Daoy (cell line): Measurements from ENCODE around the gene HMCN2. TPM values are rescaled to one million over a fixed set of nuclear protein-coding genes. Genes with fewer than 3 reads are reported as not detected.
"Not testable (repeated sequence)": the region's sequence is repeated elsewhere in the genome, so short reads cannot be mapped to it uniquely, and the experiment has no call there.

Experiments used
- DNase-seq: peaks from one replicate; pipeline ENCODE4 v3.0.0-alpha.2; 2015; ENCODE audit warnings: low read depth
- total RNA-seq: library from RNA; depleted of rRNA; stranded (reverse); fragments of >200 nt; shearing (Covaris generic); gene quantifications from 2 replicates; pipeline ENCODE4 v1.2.3, GENCODE V29; 2014

Gene HMCN2
- total RNA-seq, 1 experiment from 2014 or later: 0.06 TPM

DNA sequence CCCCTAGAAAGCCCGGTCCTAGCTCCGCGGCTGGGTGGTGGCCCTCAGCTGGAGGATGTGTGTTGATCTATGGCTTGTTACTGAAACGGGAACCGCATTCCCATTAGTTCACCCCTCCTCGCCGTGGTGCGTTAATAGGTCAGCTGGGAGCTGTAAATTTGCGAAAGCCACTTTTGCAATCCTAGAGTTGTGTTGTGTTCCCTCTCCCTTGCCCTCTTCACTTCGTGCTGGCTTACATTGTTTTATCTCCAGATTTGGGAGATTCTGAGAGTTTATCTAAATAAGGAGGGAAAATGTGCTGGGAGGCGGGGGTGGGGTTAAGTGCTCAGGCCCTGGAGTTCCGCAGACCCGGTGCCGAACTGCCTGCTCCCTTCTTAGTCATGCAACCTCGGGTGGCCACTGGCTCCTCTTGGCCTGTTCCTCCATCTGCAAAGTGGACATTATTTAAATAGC is 62.8 kb downstream of the HMCN2 start:
- no peak for DNase-seq

GRCh38 chr9:130329061-130329460 is 63.5 kb downstream of the HMCN2 start:
- DNase-seq: no peak

GRCh38 chr9:130330202-130330862 is 64.8 kb downstream of the HMCN2 start:
- no peak for DNase-seq

DNA sequence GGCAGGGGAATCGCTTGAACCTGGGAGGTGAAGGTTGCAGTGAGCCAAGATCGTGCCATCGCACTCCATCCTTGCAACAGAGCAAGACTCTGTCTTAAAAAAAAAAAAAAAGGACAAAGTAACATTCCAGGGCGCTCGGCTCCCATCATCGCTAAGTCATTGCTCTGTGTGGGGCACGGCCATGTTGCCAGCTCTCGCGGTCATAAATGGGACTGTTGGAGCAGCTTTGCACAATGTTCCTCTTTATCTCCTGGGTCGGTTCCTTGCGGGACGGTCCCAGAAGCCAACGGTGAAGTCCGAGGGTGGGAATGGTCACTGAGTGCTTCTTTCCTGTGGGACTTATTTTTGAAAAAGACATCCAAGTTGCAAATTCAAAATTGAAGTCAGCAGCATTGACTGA is 65.5 kb downstream of the HMCN2 start:
- DNase-seq: no peak

DNA sequence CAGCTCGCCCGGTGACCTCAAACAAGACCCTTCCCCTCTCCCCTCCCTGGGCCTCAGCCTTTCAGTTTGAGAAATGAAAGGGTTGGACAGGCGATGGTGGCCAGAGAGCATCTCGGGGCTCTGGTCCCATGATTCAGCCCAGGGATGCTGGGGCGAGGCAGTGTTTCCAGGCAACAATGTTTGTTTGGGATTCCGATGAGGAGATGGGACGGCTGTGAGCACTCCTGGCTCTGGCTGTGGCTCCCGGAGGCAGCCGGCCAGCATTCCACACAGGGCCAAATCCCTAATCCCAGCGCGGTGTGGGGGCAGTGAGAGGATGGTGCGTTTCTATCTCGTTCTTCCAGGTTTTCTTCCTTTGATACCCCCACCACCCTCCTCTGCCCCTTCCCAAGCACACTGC is 66.0 kb downstream of the HMCN2 start:
- peak; percentile 78 for DNase-seq

GRCh38 chr9:130332384-130332926 is 66.9 kb downstream of the HMCN2 start:
- no peak for DNase-seq

GRCh38 chr9:130333041-130333711 is 67.6 kb downstream of the HMCN2 start:
- DNase-seq: no peak

DNA sequence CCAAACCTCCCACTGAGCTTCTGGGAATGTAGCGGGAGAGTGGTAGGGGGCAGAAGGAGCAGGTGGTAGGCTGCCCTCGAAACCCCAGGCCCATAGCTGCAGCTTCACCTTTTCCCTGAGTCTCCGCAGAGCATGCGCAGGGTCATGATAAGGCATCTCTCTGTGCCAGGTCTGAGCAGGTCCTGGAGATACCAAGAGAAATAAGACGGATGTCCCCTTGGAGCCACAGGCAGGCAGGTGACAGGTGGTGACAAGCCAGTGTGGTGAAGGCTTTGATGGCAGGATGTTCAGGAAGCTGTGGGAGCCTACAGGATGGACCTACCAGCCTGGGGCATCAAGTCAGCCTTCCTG is 68.1 kb downstream of the HMCN2 start:
- DNase-seq: no peak

DNA sequence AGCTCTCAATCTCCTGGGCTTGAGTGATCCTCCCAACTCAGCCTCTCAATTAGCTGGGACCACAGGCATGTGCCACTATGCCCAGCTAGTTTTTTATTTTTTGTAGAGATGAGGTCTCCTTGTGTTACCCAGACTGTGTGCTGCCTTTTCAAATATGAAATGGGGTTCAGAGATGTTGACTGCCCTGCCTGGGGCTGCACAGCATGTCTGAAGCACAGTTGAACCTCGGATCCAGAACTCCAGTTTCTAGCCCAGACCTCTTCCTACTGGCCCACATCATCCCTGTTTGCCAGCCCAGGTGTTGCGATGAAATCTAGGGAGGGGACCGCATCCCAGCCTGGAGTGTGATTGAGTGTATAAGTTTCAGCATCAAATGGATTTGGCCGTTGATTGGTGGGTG is 69.4 kb downstream of the HMCN2 start:
- DNase-seq: no peak

- DNase-seq: no peak
Observed at GRCh38 chr9:130336027-130336610, 70.6 kb downstream of the HMCN2 start.

DNA sequence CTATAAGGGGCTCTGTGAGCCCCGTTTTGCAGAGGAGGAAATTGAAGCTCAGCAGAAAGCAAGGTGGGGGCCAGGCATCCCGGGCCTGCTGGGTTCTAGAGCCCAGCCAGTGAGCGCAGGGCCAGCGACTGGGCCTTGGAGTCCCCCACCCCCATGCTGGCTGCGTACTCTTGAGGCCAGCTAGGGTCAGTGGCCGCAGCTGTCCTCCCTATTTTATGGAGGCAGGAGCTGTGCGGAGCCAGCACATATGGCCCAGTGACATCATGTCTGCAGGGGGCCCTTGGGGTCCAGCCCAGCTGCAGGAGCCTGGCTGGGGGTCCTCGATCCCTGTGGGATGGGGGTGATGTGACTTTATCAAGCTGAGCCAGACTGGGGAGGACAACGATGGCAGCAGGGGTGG is 71.3 kb downstream of the HMCN2 start:
- no peak for DNase-seq

DNA sequence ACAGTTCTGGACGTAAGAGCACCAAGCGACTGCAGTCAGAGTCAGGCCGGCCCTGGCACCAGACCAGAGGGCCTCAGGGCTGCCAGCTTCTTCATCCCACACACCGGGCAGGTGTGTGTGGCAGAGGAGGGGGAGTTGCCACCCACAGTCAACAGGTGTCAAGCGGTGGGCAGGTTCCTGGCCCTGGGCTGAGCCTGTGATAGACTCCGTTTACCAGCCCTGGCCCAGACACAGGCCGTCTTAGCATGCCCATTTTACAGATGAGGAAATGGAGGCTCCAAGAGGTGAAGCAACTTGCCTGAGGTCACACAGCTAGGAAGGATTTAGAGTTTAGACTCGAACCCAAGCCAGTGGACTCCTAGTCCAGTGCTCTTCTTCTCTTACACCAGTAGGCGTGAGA is 71.8 kb downstream of the HMCN2 start:
- DNase-seq: no peak

- no peak for DNase-seq
Observed at GRCh38 chr9:130337784-130338380, 72.3 kb downstream of the HMCN2 start.

DNA sequence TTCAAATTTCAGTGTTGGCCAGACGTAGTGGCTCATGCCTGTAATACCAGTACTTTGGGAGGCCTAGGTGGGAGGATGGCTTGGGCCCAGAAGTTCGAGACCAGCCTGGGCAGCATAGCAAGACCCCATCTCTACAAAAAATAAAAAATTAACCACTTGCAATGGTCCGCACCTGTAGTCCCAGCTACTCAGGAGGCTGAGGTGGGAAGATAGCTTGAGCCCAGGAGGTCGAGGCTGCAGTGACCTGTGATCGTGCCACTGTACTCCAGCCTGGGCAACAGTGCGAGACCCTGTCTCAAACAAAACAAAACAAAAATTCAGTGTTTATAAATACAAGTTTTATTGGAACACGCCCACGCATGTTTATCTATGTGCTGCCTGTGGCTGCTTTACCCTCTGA is 73.3 kb downstream of the HMCN2 start:
- DNase-seq: not testable (repeated sequence)

DNA sequence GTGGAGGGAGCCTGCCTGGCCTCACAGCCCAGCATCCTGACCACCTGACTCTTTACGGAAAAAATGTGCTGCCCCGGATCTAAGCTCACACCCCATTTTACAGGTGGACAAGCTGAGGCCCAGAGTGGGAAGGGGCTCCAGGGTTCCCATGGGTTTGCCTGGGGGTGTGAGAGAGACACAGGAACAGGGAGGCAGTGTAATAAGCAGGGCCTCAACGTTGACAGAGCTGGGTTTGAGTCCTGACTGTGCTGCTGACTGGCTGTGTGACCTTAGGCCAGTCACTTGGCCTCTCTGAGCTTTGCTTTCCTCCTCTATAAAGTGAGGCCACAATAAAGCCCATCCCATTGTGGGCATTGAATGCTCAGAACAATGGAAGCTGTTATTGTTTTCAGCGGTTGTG is 73.7 kb downstream of the HMCN2 start:
- DNase-seq: no peak

DNA sequence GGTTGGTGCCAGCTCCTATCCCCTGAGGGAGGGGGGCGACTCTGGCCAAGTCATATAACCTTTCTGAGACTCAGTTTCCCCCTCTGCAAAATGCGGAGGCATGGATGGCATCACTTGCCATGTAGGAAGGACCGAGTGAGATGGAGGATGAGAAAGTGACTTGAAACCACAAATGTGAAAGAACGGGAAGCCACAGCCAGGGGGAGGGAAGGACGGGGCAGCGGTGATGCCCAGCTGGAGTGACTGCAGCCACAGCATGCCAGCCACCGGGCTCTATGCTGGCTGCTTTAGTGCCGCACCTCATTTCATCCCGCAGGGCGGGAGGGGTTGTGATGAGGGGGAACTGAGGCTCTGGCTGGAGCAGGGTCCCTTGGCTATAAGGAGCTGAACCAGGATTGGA is 74.5 kb downstream of the HMCN2 start:
- no peak for DNase-seq

DNA sequence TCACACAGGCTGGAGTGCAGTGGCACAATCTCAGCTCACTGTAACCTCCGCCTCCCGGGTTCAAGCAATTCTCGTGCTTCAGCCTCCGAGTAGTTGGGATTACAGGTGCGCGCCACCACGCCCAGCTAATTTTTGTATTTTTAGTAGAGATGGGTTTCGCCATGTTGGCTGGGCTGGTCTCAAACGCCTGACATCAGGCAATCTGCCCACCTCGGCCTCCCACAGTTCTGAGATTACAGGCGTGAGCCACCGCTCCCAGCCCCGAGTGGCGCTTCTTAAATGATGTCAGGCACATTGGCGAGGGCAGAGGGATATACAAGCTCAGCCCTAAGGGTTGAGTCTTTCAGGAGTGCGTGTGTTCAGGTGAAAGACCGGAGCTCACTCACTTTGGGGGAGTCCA is 75.0 kb downstream of the HMCN2 start:
- DNase-seq: not testable (repeated sequence)

DNA sequence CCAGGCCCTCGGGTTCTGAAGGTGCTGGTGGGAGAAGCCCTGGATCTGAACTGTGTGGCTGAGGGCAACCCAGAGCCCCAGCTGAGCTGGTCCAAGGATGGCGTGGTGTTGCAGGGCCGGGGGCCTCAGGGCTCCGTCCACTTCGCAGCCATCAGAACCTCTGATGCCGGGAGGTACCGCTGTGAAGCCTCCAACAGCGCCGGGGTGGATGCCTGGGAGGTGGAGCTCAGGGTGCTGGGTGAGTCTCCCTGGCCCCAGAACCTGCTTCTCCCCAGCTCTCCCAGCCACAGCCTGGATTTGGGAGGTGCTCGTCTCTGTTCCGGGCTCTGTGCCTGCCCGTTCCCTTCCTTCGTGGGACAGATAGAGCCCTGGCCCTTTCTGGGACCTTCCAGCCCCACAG is 75.6 kb downstream of the HMCN2 start:
- DNase-seq: no peak

- no peak for DNase-seq
Observed at GRCh38 chr9:130341839-130342713, 76.5 kb downstream of the HMCN2 start.

- DNase-seq: no peak
Observed at GRCh38 chr9:130342714-130343085, 77.1 kb downstream of the HMCN2 start.

- DNase-seq: no peak
Observed at GRCh38 chr9:130343445-130343918, 77.9 kb downstream of the HMCN2 start.

DNA sequence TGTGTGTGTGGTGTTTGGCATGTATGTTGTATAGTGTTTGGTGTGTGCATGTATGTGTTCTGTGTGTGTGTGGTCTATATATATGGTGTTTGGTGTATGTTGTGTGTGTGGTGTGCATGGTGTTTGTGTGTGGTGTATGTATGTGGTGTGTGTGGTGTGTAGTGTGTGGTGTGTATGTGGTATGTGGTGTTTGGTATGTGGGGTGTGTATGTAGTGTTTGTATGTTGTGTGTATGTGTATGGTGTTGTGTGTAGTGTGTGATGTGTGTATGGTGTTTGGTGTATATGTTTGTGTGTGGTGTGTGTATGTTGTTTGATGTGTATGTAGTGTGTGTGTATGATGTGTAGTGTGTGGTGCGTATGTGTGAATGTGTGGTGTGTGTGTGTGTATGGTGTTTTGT is 78.8 kb downstream of the HMCN2 start:
- no peak for DNase-seq
